Measurements from ENCODE around the gene ASTN2. TPM values are rescaled to one million over a fixed set of nuclear protein-coding genes. Genes with fewer than 3 reads are reported as not detected.

ASTN2 gene
- total RNA-seq, 5 donors from 2014 or later (not counting 1 experiment from before 2014, with no cell fraction given), result 3.7 to 4.8 (median 4.4) TPM

DNA sequence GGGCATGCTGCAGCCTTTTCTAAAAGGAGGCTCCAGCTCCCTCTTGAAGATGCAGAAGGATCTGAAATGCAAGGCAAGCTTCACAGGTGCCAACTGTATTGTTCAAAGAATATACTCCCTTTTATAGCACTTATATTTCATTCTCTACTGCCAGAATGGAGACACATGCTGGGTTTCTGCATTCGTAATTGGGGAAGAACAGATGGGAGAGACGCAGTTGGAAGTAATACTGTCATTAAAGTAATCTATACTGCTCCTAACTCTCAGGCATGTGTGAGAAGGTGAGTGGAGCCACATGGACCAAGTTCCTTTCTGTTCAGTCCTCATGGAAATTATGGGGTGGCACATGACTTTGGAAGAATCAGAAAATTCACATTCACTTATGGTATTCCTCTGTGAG lies 501.3 kb downstream of the ASTN2 start:
- POLR2A ChIA-PET, result no interaction called here
- Mint-ChIP-seq H3K9me3 (peaks cover 0 to 9% (median 2%) of the 10 kb centered on the region in 3 donors), H3K4me3 (no peak overlapping the region), H3K27me3 (peaks cover 0 to 2% of the 10 kb centered on the region in 2 donors), H3K27ac (no peak overlapping the region), H3K36me3 (no peaks in the 10 kb centered on the region), H3K4me1 (no peaks in the 10 kb centered on the region)
- no peak for DNase-seq
- WGBS (ENCODE audit: insufficient coverage), result no CpG with 5 or more reads among the region's 2 CpGs
- CTCF ChIA-PET, result no interaction called here
- H3K4me3 ChIP-seq (ENCODE audit: control insufficient read depth in 1 of 2, extremely low read depth in 1 of 2, low read length in 1 of 2), result no peak overlapping the region
- no peaks in the 10 kb centered on the region for H3K4me1 ChIP-seq (ENCODE audit: control insufficient read depth in 1 of 2, extremely low read depth in 1 of 2, insufficient read depth in 2 of 2, low read length in 2 of 2)
- H3K27me3 ChIP-seq (replicated peaks in 1 of 2; ENCODE audit: control insufficient read depth in 2 of 2, extremely low read depth in 1 of 2, insufficient read depth in 2 of 2, low read length in 1 of 2), result no peaks in the 10 kb centered on the region
- no peak overlapping the region for H3K27ac ChIP-seq (ENCODE audit: low read length)
- no peaks in the 10 kb centered on the region for H3K36me3 ChIP-seq (ENCODE audit: control insufficient read depth in 2 of 2, extremely low read depth in 1 of 2, insufficient read depth in 1 of 2, low read length in 1 of 2)
- no peaks in the 10 kb centered on the region for H3K9me3 ChIP-seq
- ATAC-seq (replicated peaks in 1 of 4), result no peak

- WGBS (ENCODE audit: insufficient coverage), result 84% methylated on average over 6 of the region's 10 CpGs
- H3K27ac ChIP-seq (ENCODE audit: low read length), result no peak overlapping the region
- CTCF ChIA-PET, result no interaction called here
Observed at GRCh38 chr9:116910201-116910600, 504.7 kb downstream of the ASTN2 start.

GRCh38 chr9:116907989-116908388 lies 506.9 kb downstream of the ASTN2 start:
- DNase-seq, result no peak
- Mint-ChIP-seq H3K36me3 (no peaks in the 10 kb centered on the region), H3K27ac (no peak overlapping the region), H3K9me3 (peaks cover 0 to 9% (median 3%) of the 10 kb centered on the region in 3 donors), H3K4me3 (no peak overlapping the region), H3K27me3 (peaks cover 0 to 2% of the 10 kb centered on the region in 2 donors), H3K4me1 (no peaks in the 10 kb centered on the region)
- ATAC-seq (replicated peaks in 1 of 4), result no peak
- ChIA-PET POLR2A (no interaction called here), CTCF (no interaction called here)
- H3K4me3 ChIP-seq (ENCODE audit: control insufficient read depth in 1 of 2, extremely low read depth in 1 of 2, low read length in 1 of 2), result no peak overlapping the region
- no peaks in the 10 kb centered on the region for H3K4me1 ChIP-seq (ENCODE audit: control insufficient read depth in 1 of 2, extremely low read depth in 1 of 2, insufficient read depth in 2 of 2, low read length in 2 of 2)
- H3K27ac ChIP-seq (ENCODE audit: low read length), result no peak overlapping the region
- no peaks in the 10 kb centered on the region for H3K9me3 ChIP-seq
- no peaks in the 10 kb centered on the region for H3K27me3 ChIP-seq (replicated peaks in 1 of 2; ENCODE audit: control insufficient read depth in 2 of 2, extremely low read depth in 1 of 2, insufficient read depth in 2 of 2, low read length in 1 of 2)
- no CpG with 5 or more reads among the region's 3 CpGs for WGBS (ENCODE audit: insufficient coverage)
- no peaks in the 10 kb centered on the region for H3K36me3 ChIP-seq (ENCODE audit: control insufficient read depth in 2 of 2, extremely low read depth in 1 of 2, insufficient read depth in 1 of 2, low read length in 1 of 2)

More at GRCh38 chr9:116910201-116910600, 504.7 kb downstream of the ASTN2 start:
- H3K27me3 Mint-ChIP-seq, result peaks cover 0 to 2% of the 10 kb centered on the region in 2 donors
- no peak for DNase-seq
- ATAC-seq (replicated peaks in 1 of 4), result no peak
- H3K9me3 Mint-ChIP-seq, result peaks cover 0 to 9% (median 0%) of the 10 kb centered on the region in 3 donors
- no peak overlapping the region for H3K27ac Mint-ChIP-seq
- Histone ChIP-seq H3K27me3 (replicated peaks in 1 of 2; ENCODE audit: control insufficient read depth in 2 of 2, extremely low read depth in 1 of 2, insufficient read depth in 2 of 2, low read length in 1 of 2) (no peaks in the 10 kb centered on the region), H3K36me3 (ENCODE audit: control insufficient read depth in 2 of 2, extremely low read depth in 1 of 2, insufficient read depth in 1 of 2, low read length in 1 of 2) (no peaks in the 10 kb centered on the region), H3K4me3 (ENCODE audit: control insufficient read depth in 1 of 2, extremely low read depth in 1 of 2, low read length in 1 of 2) (no peak overlapping the region), H3K4me1 (ENCODE audit: control insufficient read depth in 1 of 2, extremely low read depth in 1 of 2, insufficient read depth in 2 of 2, low read length in 2 of 2) (no peaks in the 10 kb centered on the region), H3K9me3 (no peaks in the 10 kb centered on the region)
- H3K4me3 Mint-ChIP-seq, result no peak overlapping the region
- POLR2A ChIA-PET, result no interaction called here
- no peaks in the 10 kb centered on the region for H3K4me1 Mint-ChIP-seq
- no peaks in the 10 kb centered on the region for H3K36me3 Mint-ChIP-seq

DNA sequence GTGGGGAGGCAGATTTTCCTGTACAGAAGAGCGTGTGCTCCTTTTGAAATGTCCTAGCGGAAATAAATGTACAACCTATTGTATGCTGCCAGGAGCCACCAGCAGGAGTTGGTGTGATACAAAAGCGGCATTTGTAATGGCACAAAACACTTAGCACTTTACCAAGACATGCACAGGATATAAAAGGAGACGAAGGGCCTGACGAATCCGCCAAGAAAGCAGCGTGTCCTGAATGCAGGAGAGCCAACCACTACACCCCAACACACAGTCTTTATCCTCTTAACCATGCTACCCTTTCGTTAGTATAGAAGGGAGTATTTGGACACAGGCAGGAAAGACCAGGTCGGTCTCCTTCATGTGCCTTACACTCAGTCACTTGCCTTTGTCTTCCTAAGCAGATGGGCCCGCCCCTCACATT lies 509.7 kb downstream of the ASTN2 start:
- ChIA-PET POLR2A (no interaction called here), CTCF (no interaction called here)
- Mint-ChIP-seq H3K4me3 (no peak overlapping the region), H3K27me3 (peaks cover 0 to 2% of the 10 kb centered on the region in 2 donors), H3K36me3 (no peaks in the 10 kb centered on the region), H3K9me3 (peaks cover 4 to 10% (median 5%) of the 10 kb centered on the region in 3 donors), H3K4me1 (no peaks in the 10 kb centered on the region), H3K27ac (no peak overlapping the region)
- Histone ChIP-seq H3K4me3 (ENCODE audit: control insufficient read depth in 1 of 2, extremely low read depth in 1 of 2, low read length in 1 of 2) (no peak overlapping the region), H3K27ac (ENCODE audit: low read length) (no peak overlapping the region), H3K4me1 (ENCODE audit: control insufficient read depth in 1 of 2, extremely low read depth in 1 of 2, insufficient read depth in 2 of 2, low read length in 2 of 2) (no peaks in the 10 kb centered on the region), H3K9me3 (no peaks in the 10 kb centered on the region), H3K27me3 (replicated peaks in 1 of 2; ENCODE audit: control insufficient read depth in 2 of 2, extremely low read depth in 1 of 2, insufficient read depth in 2 of 2, low read length in 1 of 2) (no peaks in the 10 kb centered on the region), H3K36me3 (ENCODE audit: control insufficient read depth in 2 of 2, extremely low read depth in 1 of 2, insufficient read depth in 1 of 2, low read length in 1 of 2) (no peaks in the 10 kb centered on the region)
- WGBS (ENCODE audit: insufficient coverage), result 95% methylated on average over 3 of the region's 10 CpGs
- DNase-seq (no peak), ATAC-seq (replicated peaks in 1 of 4) (no peak)

DNA sequence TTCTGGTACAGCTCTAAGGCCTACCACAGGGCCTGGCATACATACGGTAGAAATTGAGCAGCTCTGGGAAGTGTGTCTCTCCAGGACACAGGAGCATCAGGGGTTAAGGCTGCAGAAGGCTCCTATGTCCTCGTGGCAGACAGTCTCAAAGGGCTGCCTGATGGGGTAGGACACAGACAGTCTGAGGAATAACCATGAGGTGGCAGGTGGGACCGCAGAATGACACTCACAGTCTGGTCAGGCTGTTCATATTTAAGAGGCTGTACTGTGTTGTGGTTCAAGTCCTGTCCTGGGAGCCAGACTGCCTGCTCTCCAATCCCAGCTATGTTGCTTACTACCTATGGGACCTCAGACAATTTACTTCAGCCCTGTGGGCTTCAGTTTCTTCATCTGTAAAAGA lies 510.7 kb downstream of the ASTN2 start:
- WGBS (ENCODE audit: insufficient coverage), result 60% methylated on average over 2 of the region's 3 CpGs
- no peaks in the 10 kb centered on the region for H3K27me3 ChIP-seq (replicated peaks in 1 of 2; ENCODE audit: control insufficient read depth in 2 of 2, extremely low read depth in 1 of 2, insufficient read depth in 2 of 2, low read length in 1 of 2)
- no peak overlapping the region for H3K4me3 Mint-ChIP-seq
- no peak overlapping the region for H3K27ac Mint-ChIP-seq
- H3K36me3 Mint-ChIP-seq, result no peaks in the 10 kb centered on the region
- ChIA-PET POLR2A (no interaction called here), CTCF (no interaction called here)
- no peak overlapping the region for H3K27ac ChIP-seq (ENCODE audit: low read length)
- H3K9me3 Mint-ChIP-seq, result peaks cover 8 to 16% (median 14%) of the 10 kb centered on the region in 3 donors
- ATAC-seq (replicated peaks in 1 of 4) (no peak), DNase-seq (no peak)
- no peaks in the 10 kb centered on the region for H3K36me3 ChIP-seq (ENCODE audit: control insufficient read depth in 2 of 2, extremely low read depth in 1 of 2, insufficient read depth in 1 of 2, low read length in 1 of 2)
- no peaks in the 10 kb centered on the region for H3K4me1 Mint-ChIP-seq
- H3K27me3 Mint-ChIP-seq, result peaks cover 0 to 2% of the 10 kb centered on the region in 2 donors
- no peak overlapping the region for H3K4me3 ChIP-seq (ENCODE audit: control insufficient read depth in 1 of 2, extremely low read depth in 1 of 2, low read length in 1 of 2)
- no peaks in the 10 kb centered on the region for H3K9me3 ChIP-seq
- H3K4me1 ChIP-seq (ENCODE audit: control insufficient read depth in 1 of 2, extremely low read depth in 1 of 2, insufficient read depth in 2 of 2, low read length in 2 of 2), result no peaks in the 10 kb centered on the region

DNA sequence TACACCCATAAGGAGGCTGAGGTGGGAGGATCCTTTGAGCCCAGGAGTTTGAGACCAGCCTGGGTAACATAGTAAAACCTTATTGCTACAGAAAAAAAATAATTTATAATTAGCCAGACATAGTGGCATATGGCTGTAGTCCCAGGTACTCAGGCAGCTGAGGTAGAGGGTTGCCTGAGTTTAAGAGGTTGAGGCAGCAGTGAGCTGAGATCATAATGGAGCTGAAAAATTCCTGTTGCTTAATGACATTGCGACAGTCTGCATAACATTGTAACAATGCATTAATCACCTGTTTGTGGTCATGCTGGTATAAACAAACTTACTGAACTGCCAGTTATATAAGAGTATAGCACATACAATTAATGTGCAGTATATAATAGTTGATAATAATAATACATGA lies 513.6 kb downstream of the ASTN2 start:
- POLR2A ChIA-PET, result no interaction called here
- no peak overlapping the region for H3K4me3 ChIP-seq (ENCODE audit: control insufficient read depth in 1 of 2, extremely low read depth in 1 of 2, low read length in 1 of 2)
- no peaks in the 10 kb centered on the region for H3K9me3 ChIP-seq
- DNase-seq (no peak), ATAC-seq (replicated peaks in 1 of 4) (no peak)
- Mint-ChIP-seq H3K36me3 (no peaks in the 10 kb centered on the region), H3K27ac (no peak overlapping the region), H3K27me3 (peaks cover 0 to 4% of the 10 kb centered on the region in 2 donors), H3K9me3 (peaks cover 8 to 19% (median 16%) of the 10 kb centered on the region in 3 donors), H3K4me3 (no peak overlapping the region), H3K4me1 (no peaks in the 10 kb centered on the region)
- WGBS (ENCODE audit: insufficient coverage), result no CpG with 5 or more reads among the region's 1 CpG
- CTCF ChIA-PET, result no interaction called here
- no peaks in the 10 kb centered on the region for H3K36me3 ChIP-seq (ENCODE audit: control insufficient read depth in 2 of 2, extremely low read depth in 1 of 2, insufficient read depth in 1 of 2, low read length in 1 of 2)
- no peaks in the 10 kb centered on the region for H3K27me3 ChIP-seq (replicated peaks in 1 of 2; ENCODE audit: control insufficient read depth in 2 of 2, extremely low read depth in 1 of 2, insufficient read depth in 2 of 2, low read length in 1 of 2)
- no peaks in the 10 kb centered on the region for H3K4me1 ChIP-seq (ENCODE audit: control insufficient read depth in 1 of 2, extremely low read depth in 1 of 2, insufficient read depth in 2 of 2, low read length in 2 of 2)
- no peak overlapping the region for H3K27ac ChIP-seq (ENCODE audit: low read length)

- no peaks in the 10 kb centered on the region for H3K36me3 ChIP-seq (ENCODE audit: control insufficient read depth in 2 of 2, extremely low read depth in 1 of 2, insufficient read depth in 1 of 2, low read length in 1 of 2)
- H3K27ac ChIP-seq (ENCODE audit: low read length), result no peak overlapping the region
- ChIA-PET CTCF (interaction anchor here in 1 of 2 donors (0.7 kb wide), 1 partner anchor 128 kb away, joined by 6 read pairs; no protein-coding TSS in a partner anchor), POLR2A (no interaction called here)
- no peaks in the 10 kb centered on the region for H3K9me3 ChIP-seq
- Mint-ChIP-seq H3K4me3 (no peak overlapping the region), H3K9me3 (peaks cover 8 to 19% (median 17%) of the 10 kb centered on the region in 3 donors), H3K4me1 (no peaks in the 10 kb centered on the region), H3K36me3 (no peaks in the 10 kb centered on the region), H3K27me3 (peaks cover under 1 to 8% of the 10 kb centered on the region in 2 donors), H3K27ac (no peak overlapping the region)
- no peak for ATAC-seq (replicated peaks in 1 of 4)
- no peaks in the 10 kb centered on the region for H3K27me3 ChIP-seq (replicated peaks in 1 of 2; ENCODE audit: control insufficient read depth in 2 of 2, extremely low read depth in 1 of 2, insufficient read depth in 2 of 2, low read length in 1 of 2)
- DNase-seq, result no peak
- no CpG with 5 or more reads among the region's 6 CpGs for WGBS (ENCODE audit: insufficient coverage)
- no peaks in the 10 kb centered on the region for H3K4me1 ChIP-seq (ENCODE audit: control insufficient read depth in 1 of 2, extremely low read depth in 1 of 2, insufficient read depth in 2 of 2, low read length in 2 of 2)
- no peak overlapping the region for H3K4me3 ChIP-seq (ENCODE audit: control insufficient read depth in 1 of 2, extremely low read depth in 1 of 2, low read length in 1 of 2)
Observed at GRCh38 chr9:116900543-116900942, 514.3 kb downstream of the ASTN2 start.
